Ramos (cell line): ENCODE data around the gene VASH2.
"Not testable (repeated sequence)": the region's sequence is repeated elsewhere in the genome, so short reads cannot be mapped to it uniquely, and the experiment has no call there.

Experiments
- in situ Hi-C: fragments of 300-500 bp; cut with MboI; formaldehyde crosslinking; loops from one replicate; pipeline ENCODE4 v1.14.3; 2022; ENCODE audit warnings: low sequenced_read_pairs; ENCODE audit not compliant: unreplicated experiment

Gene VASH2

GRCh38 chr1:212950243-212951125, at the start of gene VASH2:
VASH2 (plus strand) TSS chr1:212950541; CDS start chr1:212951543, 1,002 bp downstream.
- in situ Hi-C loops: no loop called here

DNA sequence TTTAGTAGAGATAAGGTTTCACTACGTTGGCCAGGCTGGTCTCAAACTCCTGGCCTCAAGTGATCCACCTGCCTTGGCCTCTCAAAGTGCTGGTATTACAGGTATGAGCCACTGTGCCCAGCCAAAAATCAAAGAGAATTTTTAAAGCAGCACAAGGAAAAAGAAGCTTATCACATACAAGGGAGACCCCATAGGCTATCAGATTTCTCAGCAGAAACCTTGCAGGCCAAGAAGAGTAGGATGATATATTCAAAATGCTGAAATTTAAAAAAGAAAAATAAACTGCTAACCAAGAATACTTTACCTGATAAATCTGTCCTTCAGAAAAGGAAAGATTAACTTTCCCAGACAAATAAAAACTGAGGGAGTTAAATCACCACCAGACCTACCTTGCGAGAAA, 49.1 kb upstream of the VASH2 start:
- in situ Hi-C loops: no loop called here

GRCh38 chr1:212902054-212902453, 48.3 kb upstream of the VASH2 start:
- in situ Hi-C loops: no loop called here

GRCh38 chr1:212903664-212904063, 46.7 kb upstream of the VASH2 start:
- in situ Hi-C loops: no loop called here

GRCh38 chr1:212908071-212908470, 42.3 kb upstream of the VASH2 start:
- in situ Hi-C loops: not testable (repeated sequence)

- in situ Hi-C loops: no loop called here
Observed at GRCh38 chr1:212908971-212909370, 41.4 kb upstream of the VASH2 start.

- in situ Hi-C loops: no loop called here
Observed at GRCh38 chr1:212909652-212910063, 40.7 kb upstream of the VASH2 start.

GRCh38 chr1:212910213-212910612, 40.1 kb upstream of the VASH2 start:
- in situ Hi-C loops: not testable (repeated sequence)

GRCh38 chr1:212913638-212914037, 36.7 kb upstream of the VASH2 start:
- in situ Hi-C loops: not testable (repeated sequence)

DNA sequence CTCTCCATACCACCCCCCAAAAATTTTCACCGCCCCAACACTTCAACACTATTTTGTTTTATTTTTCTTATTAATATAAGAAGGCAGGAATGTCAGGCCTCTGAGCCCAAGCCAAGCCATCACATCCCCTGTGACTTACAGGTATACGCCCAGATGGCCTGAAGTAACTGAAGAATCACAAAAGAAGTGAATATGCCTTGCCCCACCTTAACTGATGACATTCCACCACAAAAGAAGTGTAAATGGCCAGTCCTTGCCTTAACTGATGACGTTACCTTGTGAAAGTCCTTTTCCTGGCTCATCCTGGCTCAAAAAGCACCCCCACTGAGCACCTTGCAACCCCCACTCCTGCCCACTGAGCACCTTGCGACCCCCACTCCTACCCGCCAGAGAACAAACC, 36.2 kb upstream of the VASH2 start:
- in situ Hi-C loops: not testable (repeated sequence)

- in situ Hi-C loops: no loop called here
Observed at GRCh38 chr1:212914789-212915188, 35.6 kb upstream of the VASH2 start.

GRCh38 chr1:212915245-212916091, 34.9 kb upstream of the VASH2 start:
- in situ Hi-C loops: no loop called here

DNA sequence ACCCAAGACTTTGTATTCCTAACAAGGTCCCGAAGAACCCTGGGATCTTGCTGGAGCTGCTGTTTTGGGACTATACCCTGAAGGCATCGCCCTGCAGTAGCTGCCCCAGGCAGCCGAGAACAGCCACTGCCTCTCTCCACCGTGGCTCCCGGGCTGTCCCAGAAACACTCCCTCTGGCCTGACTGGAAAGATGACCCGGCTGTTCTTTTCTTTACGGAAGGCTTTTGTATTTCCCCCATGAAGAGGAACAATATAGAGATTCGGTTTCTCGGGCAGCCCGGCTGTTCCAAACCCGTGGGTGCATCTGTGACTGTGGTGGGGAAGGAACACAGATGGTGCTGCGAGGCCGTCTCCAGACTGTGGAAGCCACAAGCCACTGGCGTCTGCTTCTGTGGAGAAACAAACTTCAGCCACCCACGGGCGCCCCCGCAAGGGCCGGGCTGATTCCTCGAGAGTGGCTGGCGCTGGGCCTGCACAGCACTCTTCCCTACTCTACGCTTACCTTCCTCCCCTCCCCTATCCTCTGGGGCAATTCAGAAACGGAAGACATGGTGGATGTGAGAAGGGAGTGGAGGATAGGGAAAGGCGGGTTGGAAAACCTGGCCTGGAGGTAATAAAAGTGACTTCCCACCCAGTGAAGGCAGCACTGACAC, 33.7 kb upstream of the VASH2 start:
- in situ Hi-C loops: no loop called here

DNA sequence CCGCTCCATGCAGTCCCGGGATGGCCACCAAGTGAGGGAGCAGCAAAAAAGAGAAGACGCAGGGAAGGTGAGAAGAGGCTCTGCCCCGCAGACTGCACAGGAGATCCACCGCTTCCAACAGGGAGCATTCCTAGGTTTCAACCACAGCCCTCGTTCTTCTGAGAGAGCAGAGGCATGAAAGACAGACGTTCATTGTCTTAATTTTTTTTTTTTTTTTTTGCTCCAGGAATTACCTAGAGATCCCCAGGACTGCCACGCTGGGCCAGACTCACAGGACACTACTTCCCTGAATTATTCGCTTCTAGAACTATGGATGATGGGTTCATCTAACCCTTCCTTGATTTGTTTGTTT, 33.2 kb upstream of the VASH2 start:
- in situ Hi-C loops: no loop called here

- in situ Hi-C loops: no loop called here
Observed at GRCh38 chr1:212917858-212918257, 32.5 kb upstream of the VASH2 start.

- in situ Hi-C loops: no loop called here
Observed at GRCh38 chr1:212918824-212919223, 31.5 kb upstream of the VASH2 start.

DNA sequence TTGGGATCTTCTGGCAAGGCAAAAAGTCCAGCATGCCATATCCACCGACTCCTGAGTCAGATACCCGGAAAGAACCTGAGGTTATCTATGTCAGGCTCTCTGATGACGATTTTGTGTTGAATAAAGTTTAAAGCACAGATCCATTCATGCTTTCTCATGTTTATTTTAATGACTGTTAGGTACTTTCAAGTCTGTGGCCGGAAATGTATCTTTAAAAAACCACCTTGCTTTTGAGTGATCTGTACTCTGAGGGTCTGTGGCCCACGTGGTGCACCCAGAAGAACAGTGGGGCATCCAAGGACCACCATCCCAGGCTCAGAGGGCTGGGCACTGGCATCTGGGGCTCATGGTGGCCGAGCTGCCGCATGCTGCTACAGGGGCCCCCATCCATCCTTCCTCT, 30.1 kb upstream of the VASH2 start:
- in situ Hi-C loops: no loop called here

DNA sequence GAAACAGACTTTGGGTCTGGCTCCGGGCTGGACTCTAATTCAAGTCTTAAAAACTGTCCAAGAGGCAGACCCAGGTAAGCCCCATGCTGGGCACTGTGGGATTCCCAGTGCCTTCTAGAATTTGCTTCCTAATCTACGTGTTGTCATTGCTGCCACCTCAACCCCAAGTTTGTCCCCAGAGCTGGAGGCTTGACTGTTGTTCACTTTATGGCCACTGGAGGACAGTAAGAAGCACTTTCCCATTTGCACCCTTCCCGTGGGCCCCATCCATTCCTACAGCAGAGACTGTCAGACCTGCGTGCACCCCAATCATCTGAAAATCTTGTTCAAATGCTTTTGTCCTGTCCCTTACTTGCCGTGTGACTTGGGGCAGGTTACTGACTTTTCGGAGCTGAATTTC, 29.4 kb upstream of the VASH2 start:
- in situ Hi-C loops: no loop called here

DNA sequence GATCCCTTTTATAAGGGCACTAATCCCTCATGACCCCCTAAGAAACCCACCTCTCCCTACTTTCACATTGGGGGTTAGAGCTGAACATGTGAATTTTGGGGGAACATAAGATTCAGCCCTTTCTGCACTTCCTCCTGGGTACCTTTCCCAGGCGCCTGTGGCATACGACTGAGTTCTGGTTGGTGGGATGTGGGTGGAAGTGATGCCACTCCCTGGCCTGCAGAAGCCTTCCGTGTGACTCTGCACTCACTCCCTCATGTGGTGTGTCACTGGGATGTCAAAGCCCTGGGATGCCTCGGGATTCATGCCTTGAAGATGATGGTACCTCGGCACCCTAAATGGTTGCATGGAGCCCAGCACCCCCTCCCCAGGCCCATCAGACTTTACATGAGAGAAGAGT, 28.3 kb upstream of the VASH2 start:
- in situ Hi-C loops: no loop called here

DNA sequence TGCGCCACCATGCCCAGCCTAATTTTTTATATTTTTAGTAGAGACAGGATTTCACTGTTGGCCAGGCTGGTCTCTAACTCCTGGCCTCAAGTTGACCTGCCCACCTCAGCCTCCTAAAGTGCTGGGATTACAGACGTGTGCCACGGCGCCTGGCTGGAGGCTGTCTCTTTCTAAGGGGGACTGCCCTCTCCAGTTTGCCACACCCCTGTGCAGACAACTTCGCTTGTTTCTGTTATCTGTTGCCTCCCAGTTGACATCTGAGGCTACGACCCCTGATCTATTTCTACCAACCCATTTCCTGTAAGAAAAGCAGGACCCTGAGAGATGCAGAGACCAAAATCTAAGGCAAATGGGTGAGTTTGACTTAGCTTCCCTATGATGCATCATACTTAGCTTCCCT, 24.0 kb upstream of the VASH2 start:
- in situ Hi-C loops: no loop called here
